HepG2 (cell line): ENCODE results near the gene RXFP3.

Experiments used
- ATF3 ChIP-seq: sonication (generic); formaldehyde crosslinking; IDR thresholded peaks from 2 replicates; pipeline ENCODE4 v1.4.0; 2020; ENCODE audit warnings: missing genetic modification reagents
- CEBPZ ChIP-seq: IDR thresholded peaks from 2 replicates; pipeline ENCODE4 v1.6.1; 2012; ENCODE audit warnings: low read length, improper control_type of control experiment
- CTCF ChIP-seq: sonication (generic); formaldehyde crosslinking; IDR thresholded peaks from 2 replicates; pipeline ENCODE4 v1.5.0; 2020; ENCODE audit warnings: mild to moderate bottlenecking, missing genetic modification reagents, moderate library complexity
- MED13 ChIP-seq: sonication (generic); formaldehyde crosslinking; IDR thresholded peaks from 2 replicates; pipeline ENCODE4 v1.5.0; 2020; ENCODE audit warnings: missing genetic modification reagents
- MYC ChIP-seq: sonication (generic); formaldehyde crosslinking; IDR thresholded peaks from 2 replicates; pipeline ENCODE4 v1.9.0; 2021; ENCODE audit warnings: missing genetic modification reagents, borderline replicate concordance
- NFATC3 ChIP-seq: sonication (generic); formaldehyde crosslinking; IDR thresholded peaks from 2 replicates; pipeline ENCODE4 v1.5.1; 2020; ENCODE audit warnings: mild to moderate bottlenecking, missing genetic modification reagents
- PAX8 ChIP-seq: sonication (generic); formaldehyde crosslinking; IDR thresholded peaks from 2 replicates; pipeline ENCODE4 v1.8.0; 2022; ENCODE audit warnings: mild to moderate bottlenecking, missing genetic modification reagents, borderline replicate concordance
- SNAPC5 ChIP-seq: sonication (generic); formaldehyde crosslinking; IDR thresholded peaks from 2 replicates; pipeline ENCODE4 v1.8.1; 2023; ENCODE audit warnings: mild to moderate bottlenecking, missing genetic modification reagents, borderline replicate concordance
- SRY ChIP-seq: sonication (generic); formaldehyde crosslinking; IDR thresholded peaks from 2 replicates; pipeline ENCODE4 v1.8.0; 2022; ENCODE audit warnings: mild to moderate bottlenecking, missing genetic modification reagents
- ZNF354B ChIP-seq: sonication (generic); formaldehyde crosslinking; IDR thresholded peaks from 2 replicates; pipeline ENCODE4 v1.8.0; 2022; ENCODE audit warnings: mild to moderate bottlenecking, missing genetic modification reagents

GRCh38 chr5:33892620-33893137, 43.5 kb upstream of the RXFP3 start:
- TF ChIP-seq NFATC3 (CRISPR knock-in tag) = no peak
- no peak for TF ChIP-seq ATF3 (CRISPR knock-in tag)
- no peak for TF ChIP-seq MED13 (CRISPR knock-in tag)
- no peak for TF ChIP-seq CEBPZ
- no peak for TF ChIP-seq ZNF354B (CRISPR knock-in tag)
- no peak for TF ChIP-seq PAX8 (CRISPR knock-in tag)
- no peak for TF ChIP-seq SNAPC5 (CRISPR knock-in tag)
- no peak for TF ChIP-seq SRY (CRISPR knock-in tag)
- no peak for TF ChIP-seq MYC
- TF ChIP-seq CTCF = no peak
